ENCODE results near the gene LPCAT2. TPM values are rescaled to one million over a fixed set of nuclear protein-coding genes. Genes with fewer than 3 reads are reported as not detected.
A peak's percentile ranks its signal among the peaks of the same experiment; 100 is the strongest.

The LPCAT2 gene
- total and polyA plus RNA-seq, 2 experiments from 2014 or later: 7.8 to 23.8 TPM

DNA sequence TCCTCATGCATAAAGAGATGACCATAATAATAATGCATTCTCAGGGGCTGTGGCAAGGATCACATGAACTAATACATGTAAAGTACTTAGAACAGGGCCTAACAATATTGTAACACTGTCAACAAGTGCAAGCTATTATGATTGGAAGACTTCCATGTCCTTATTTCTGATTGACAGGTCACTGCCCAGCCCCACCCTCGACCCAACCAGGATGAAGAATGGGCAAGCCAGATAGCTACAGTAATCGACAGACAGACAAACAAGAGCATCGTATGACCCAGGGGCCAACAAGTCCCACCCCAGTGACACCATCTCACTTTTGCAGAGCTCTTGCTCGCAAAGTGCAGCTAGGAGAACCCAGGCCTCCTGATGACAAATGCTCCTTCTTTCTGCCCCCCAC, 44.5 kb upstream of the LPCAT2 start:
- H3K9me2 ChIP-seq (ENCODE audit: insufficient read depth): no peaks in the 10 kb centered on the region
- peaks cover 8% of the 10 kb centered on the region for H3K27me3 Mint-ChIP-seq (ENCODE audit: insufficient read depth, low read depth, poor library complexity)
- H3K36me3 Mint-ChIP-seq (ENCODE audit: low read depth): no peaks in the 10 kb centered on the region; the same call in 2 of the 3 replicates
- peaks cover under 1% of the 10 kb centered on the region; the same call in 1 of the 3 replicates for H3K4me1 Mint-ChIP-seq
- H3K27ac Mint-ChIP-seq: no peak overlapping the region
- ATAC-seq: no peak
- H3K4me3 Mint-ChIP-seq: no peak overlapping the region
- no peaks in the 10 kb centered on the region for H3K36me3 ChIP-seq (ENCODE audit: insufficient read depth)
- TF ChIP-seq, protein P1, sequence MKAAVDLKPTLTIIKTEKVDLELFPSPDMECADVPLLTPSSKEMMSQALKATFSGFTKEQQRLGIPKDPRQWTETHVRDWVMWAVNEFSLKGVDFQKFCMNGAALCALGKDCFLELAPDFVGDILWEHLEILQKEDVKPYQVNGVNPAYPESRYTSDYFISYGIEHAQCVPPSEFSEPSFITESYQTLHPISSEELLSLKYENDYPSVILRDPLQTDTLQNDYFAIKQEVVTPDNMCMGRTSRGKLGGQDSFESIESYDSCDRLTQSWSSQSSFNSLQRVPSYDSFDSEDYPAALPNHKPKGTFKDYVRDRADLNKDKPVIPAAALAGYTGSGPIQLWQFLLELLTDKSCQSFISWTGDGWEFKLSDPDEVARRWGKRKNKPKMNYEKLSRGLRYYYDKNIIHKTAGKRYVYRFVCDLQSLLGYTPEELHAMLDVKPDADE (IDR thresholded peaks at IDR 0.05): no peak
- TF ChIP-seq ZNF114 (CRISPR knock-in tag; IDR thresholded peaks at IDR 0.05) (no peak), EZH2 (IDR thresholded peaks at IDR 0.05; ENCODE audit: low read depth, unreplicated experiment) (no peak), STAT1 (IDR thresholded peaks at IDR 0.05; ENCODE audit: unreplicated experiment) (no peak), CREB1 (CRISPR knock-in tag; IDR thresholded peaks at IDR 0.05; ENCODE audit: low read depth) (no peak), EZH2phosphoT487 (IDR thresholded peaks at IDR 0.05; ENCODE audit: unreplicated experiment) (no peak)
- TF ChIP-seq, protein P2, sequence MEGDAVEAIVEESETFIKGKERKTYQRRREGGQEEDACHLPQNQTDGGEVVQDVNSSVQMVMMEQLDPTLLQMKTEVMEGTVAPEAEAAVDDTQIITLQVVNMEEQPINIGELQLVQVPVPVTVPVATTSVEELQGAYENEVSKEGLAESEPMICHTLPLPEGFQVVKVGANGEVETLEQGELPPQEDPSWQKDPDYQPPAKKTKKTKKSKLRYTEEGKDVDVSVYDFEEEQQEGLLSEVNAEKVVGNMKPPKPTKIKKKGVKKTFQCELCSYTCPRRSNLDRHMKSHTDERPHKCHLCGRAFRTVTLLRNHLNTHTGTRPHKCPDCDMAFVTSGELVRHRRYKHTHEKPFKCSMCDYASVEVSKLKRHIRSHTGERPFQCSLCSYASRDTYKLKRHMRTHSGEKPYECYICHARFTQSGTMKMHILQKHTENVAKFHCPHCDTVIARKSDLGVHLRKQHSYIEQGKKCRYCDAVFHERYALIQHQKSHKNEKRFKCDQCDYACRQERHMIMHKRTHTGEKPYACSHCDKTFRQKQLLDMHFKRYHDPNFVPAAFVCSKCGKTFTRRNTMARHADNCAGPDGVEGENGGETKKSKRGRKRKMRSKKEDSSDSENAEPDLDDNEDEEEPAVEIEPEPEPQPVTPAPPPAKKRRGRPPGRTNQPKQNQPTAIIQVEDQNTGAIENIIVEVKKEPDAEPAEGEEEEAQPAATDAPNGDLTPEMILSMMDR (conservative IDR thresholded peaks at IDR 0.05; ENCODE audit: low read depth in 2 of 2): no peak
- TF ChIP-seq, protein P3, sequence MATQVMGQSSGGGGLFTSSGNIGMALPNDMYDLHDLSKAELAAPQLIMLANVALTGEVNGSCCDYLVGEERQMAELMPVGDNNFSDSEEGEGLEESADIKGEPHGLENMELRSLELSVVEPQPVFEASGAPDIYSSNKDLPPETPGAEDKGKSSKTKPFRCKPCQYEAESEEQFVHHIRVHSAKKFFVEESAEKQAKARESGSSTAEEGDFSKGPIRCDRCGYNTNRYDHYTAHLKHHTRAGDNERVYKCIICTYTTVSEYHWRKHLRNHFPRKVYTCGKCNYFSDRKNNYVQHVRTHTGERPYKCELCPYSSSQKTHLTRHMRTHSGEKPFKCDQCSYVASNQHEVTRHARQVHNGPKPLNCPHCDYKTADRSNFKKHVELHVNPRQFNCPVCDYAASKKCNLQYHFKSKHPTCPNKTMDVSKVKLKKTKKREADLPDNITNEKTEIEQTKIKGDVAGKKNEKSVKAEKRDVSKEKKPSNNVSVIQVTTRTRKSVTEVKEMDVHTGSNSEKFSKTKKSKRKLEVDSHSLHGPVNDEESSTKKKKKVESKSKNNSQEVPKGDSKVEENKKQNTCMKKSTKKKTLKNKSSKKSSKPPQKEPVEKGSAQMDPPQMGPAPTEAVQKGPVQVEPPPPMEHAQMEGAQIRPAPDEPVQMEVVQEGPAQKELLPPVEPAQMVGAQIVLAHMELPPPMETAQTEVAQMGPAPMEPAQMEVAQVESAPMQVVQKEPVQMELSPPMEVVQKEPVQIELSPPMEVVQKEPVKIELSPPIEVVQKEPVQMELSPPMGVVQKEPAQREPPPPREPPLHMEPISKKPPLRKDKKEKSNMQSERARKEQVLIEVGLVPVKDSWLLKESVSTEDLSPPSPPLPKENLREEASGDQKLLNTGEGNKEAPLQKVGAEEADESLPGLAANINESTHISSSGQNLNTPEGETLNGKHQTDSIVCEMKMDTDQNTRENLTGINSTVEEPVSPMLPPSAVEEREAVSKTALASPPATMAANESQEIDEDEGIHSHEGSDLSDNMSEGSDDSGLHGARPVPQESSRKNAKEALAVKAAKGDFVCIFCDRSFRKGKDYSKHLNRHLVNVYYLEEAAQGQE (IDR thresholded peaks at IDR 0.05; ENCODE audit: unreplicated experiment): no peak
- TF ChIP-seq, protein P4, sequence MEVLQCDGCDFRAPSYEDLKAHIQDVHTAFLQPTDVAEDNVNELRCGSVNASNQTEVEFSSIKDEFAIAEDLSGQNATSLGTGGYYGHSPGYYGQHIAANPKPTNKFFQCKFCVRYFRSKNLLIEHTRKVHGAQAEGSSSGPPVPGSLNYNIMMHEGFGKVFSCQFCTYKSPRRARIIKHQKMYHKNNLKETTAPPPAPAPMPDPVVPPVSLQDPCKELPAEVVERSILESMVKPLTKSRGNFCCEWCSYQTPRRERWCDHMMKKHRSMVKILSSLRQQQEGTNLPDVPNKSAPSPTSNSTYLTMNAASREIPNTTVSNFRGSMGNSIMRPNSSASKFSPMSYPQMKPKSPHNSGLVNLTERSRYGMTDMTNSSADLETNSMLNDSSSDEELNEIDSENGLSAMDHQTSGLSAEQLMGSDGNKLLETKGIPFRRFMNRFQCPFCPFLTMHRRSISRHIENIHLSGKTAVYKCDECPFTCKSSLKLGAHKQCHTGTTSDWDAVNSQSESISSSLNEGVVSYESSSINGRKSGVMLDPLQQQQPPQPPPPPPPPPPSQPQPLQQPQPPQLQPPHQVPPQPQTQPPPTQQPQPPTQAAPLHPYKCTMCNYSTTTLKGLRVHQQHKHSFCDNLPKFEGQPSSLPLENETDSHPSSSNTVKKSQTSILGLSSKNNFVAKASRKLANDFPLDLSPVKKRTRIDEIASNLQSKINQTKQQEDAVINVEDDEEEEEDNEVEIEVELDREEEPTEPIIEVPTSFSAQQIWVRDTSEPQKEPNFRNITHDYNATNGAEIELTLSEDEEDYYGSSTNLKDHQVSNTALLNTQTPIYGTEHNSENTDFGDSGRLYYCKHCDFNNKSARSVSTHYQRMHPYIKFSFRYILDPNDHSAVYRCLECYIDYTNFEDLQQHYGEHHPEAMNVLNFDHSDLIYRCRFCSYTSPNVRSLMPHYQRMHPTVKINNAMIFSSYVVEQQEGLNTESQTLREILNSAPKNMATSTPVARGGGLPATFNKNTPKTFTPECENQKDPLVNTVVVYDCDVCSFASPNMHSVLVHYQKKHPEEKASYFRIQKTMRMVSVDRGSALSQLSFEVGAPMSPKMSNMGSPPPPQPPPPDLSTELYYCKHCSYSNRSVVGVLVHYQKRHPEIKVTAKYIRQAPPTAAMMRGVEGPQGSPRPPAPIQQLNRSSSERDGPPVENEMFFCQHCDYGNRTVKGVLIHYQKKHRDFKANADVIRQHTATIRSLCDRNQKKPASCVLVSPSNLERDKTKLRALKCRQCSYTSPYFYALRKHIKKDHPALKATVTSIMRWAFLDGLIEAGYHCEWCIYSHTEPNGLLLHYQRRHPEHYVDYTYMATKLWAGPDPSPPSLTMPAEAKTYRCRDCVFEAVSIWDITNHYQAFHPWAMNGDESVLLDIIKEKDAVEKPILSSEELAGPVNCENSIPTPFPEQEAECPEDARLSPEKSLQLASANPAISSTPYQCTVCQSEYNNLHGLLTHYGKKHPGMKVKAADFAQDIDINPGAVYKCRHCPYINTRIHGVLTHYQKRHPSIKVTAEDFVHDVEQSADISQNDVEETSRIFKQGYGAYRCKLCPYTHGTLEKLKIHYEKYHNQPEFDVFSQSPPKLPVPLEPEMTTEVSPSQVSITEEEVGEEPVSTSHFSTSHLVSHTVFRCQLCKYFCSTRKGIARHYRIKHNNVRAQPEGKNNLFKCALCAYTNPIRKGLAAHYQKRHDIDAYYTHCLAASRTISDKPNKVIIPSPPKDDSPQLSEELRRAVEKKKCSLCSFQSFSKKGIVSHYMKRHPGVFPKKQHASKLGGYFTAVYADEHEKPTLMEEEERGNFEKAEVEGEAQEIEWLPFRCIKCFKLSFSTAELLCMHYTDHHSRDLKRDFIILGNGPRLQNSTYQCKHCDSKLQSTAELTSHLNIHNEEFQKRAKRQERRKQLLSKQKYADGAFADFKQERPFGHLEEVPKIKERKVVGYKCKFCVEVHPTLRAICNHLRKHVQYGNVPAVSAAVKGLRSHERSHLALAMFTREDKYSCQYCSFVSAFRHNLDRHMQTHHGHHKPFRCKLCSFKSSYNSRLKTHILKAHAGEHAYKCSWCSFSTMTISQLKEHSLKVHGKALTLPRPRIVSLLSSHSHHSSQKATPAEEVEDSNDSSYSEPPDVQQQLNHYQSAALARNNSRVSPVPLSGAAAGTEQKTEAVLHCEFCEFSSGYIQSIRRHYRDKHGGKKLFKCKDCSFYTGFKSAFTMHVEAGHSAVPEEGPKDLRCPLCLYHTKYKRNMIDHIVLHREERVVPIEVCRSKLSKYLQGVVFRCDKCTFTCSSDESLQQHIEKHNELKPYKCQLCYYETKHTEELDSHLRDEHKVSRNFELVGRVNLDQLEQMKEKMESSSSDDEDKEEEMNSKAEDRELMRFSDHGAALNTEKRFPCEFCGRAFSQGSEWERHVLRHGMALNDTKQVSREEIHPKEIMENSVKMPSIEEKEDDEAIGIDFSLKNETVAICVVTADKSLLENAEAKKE (CRISPR knock-in tag; IDR thresholded peaks at IDR 0.05): no peak
- H3K4me1 ChIP-seq (ENCODE audit: insufficient read depth): no peaks in the 10 kb centered on the region
- DNase-seq (ENCODE audit: low spot score): peak; percentile 5
- no peak overlapping the region for H3K27ac ChIP-seq (ENCODE audit: low read depth)
- H3K79me2 ChIP-seq (replicated peaks; ENCODE audit: insufficient read depth): no peaks in the 10 kb centered on the region
- H3K9me3 Mint-ChIP-seq: no peaks in the 10 kb centered on the region
- peak overlapping the region; percentile 12; the same call in 1 of the 2 replicates for H2AFZ ChIP-seq
- no peak overlapping the region for H3K4me2 ChIP-seq
- H4K20me1 ChIP-seq (replicated peaks; ENCODE audit: insufficient read depth): no peaks in the 10 kb centered on the region
- H3F3A ChIP-seq (replicated peaks; ENCODE audit: low read depth): no peaks in the 10 kb centered on the region
- H3K27me3 ChIP-seq (ENCODE audit: insufficient read depth): no peaks in the 10 kb centered on the region
- no peak overlapping the region for H3K4me3 ChIP-seq
